ENCODE measurements around the gene QKI. TPM values are rescaled to one million over a fixed set of nuclear protein-coding genes. Genes with fewer than 3 reads are reported as not detected.

The QKI gene
- total RNA-seq, 1 donor from 2014 or later = 204 TPM

- H3K4me3 ChIP-seq (ENCODE audit: insufficient read depth, low read depth, low read length) = no peak overlapping the region
- peaks cover 100% of the 10 kb centered on the region for H3K79me2 ChIP-seq (ENCODE audit: insufficient read depth, low read length)
- H3K27ac ChIP-seq (ENCODE audit: low read depth, low read length) = peak overlapping the region; percentile 41
- no peaks in the 10 kb centered on the region for H3K27me3 ChIP-seq (ENCODE audit: insufficient read depth, low read length)
- H3K4me3 Mint-ChIP-seq (ENCODE audit: unreplicated experiment) = peak overlapping the region; percentile 85
- DNase-seq (ENCODE audit: low read depth) = no peak
- H3K4me1 ChIP-seq (ENCODE audit: insufficient read depth, low read length) = peaks cover 40% of the 10 kb centered on the region
- TF ChIP-seq CTCF (IDR thresholded peaks at IDR 0.05; ENCODE audit: insufficient read depth, low read depth, low read length) (no peak), EZH2 (IDR thresholded peaks at IDR 0.05; ENCODE audit: insufficient read depth, low read length) (no peak)
- H3K36me3 Mint-ChIP-seq (ENCODE audit: low read depth, unreplicated experiment) = no peaks in the 10 kb centered on the region
- peak; percentile 54 for FAIRE-seq
- H3K27me3 Mint-ChIP-seq (ENCODE audit: low read depth, unreplicated experiment) = no peaks in the 10 kb centered on the region
- no peaks in the 10 kb centered on the region for H3K9me3 ChIP-seq (ENCODE audit: insufficient read depth, low read depth, low read length)
- H3K4me1 Mint-ChIP-seq (ENCODE audit: low read depth, unreplicated experiment) = peaks cover 45% of the 10 kb centered on the region
- H3K4me2 ChIP-seq (ENCODE audit: low read length) = peak overlapping the region; percentile 86
- H3K9me3 Mint-ChIP-seq (ENCODE audit: unreplicated experiment) = no peaks in the 10 kb centered on the region
- peak overlapping the region; percentile 67 for H3K27ac Mint-ChIP-seq (ENCODE audit: unreplicated experiment)
- peak overlapping the region; percentile 79 for H3K9ac ChIP-seq (ENCODE audit: low read length)
- H4K20me1 ChIP-seq (ENCODE audit: insufficient read depth, low read length) = peaks cover 80% of the 10 kb centered on the region
- no peak overlapping the region for H2AFZ ChIP-seq (ENCODE audit: low read depth, low read length)
- H3K36me3 ChIP-seq (ENCODE audit: insufficient read depth, low read length) = no peaks in the 10 kb centered on the region
Observed at GRCh38 chr6:163420289-163420614, 5.7 kb downstream of the QKI start.

GRCh38 chr6:163422550-163422949 is 8.0 kb downstream of the QKI start:
- H3K9me3 ChIP-seq (ENCODE audit: insufficient read depth, low read depth, low read length) = no peaks in the 10 kb centered on the region
- no peaks in the 10 kb centered on the region for H3K27me3 ChIP-seq (ENCODE audit: insufficient read depth, low read length)
- FAIRE-seq = no peak
- Mint-ChIP-seq H3K9me3 (ENCODE audit: unreplicated experiment) (no peaks in the 10 kb centered on the region), H3K27me3 (ENCODE audit: low read depth, unreplicated experiment) (no peaks in the 10 kb centered on the region), H3K36me3 (ENCODE audit: low read depth, unreplicated experiment) (no peaks in the 10 kb centered on the region), H3K4me1 (ENCODE audit: low read depth, unreplicated experiment) (peaks cover 50% of the 10 kb centered on the region), H3K4me3 (ENCODE audit: unreplicated experiment) (no peak overlapping the region), H3K27ac (ENCODE audit: unreplicated experiment) (no peak overlapping the region)
- H3K4me1 ChIP-seq (ENCODE audit: insufficient read depth, low read length) = peaks cover 43% of the 10 kb centered on the region
- TF ChIP-seq EZH2 (IDR thresholded peaks at IDR 0.05; ENCODE audit: insufficient read depth, low read length) (no peak), CTCF (IDR thresholded peaks at IDR 0.05; ENCODE audit: insufficient read depth, low read depth, low read length) (no peak)
- H2AFZ ChIP-seq (ENCODE audit: low read depth, low read length) = no peak overlapping the region
- H3K79me2 ChIP-seq (ENCODE audit: insufficient read depth, low read length) = peaks cover 100% of the 10 kb centered on the region
- H3K27ac ChIP-seq (ENCODE audit: low read depth, low read length) = no peak overlapping the region
- no peaks in the 10 kb centered on the region for H3K36me3 ChIP-seq (ENCODE audit: insufficient read depth, low read length)
- H3K4me2 ChIP-seq (ENCODE audit: low read length) = peak overlapping the region; percentile 49
- no peak overlapping the region for H3K9ac ChIP-seq (ENCODE audit: low read length)
- H3K4me3 ChIP-seq (ENCODE audit: insufficient read depth, low read depth, low read length) = no peak overlapping the region
- peaks cover 95% of the 10 kb centered on the region for H4K20me1 ChIP-seq (ENCODE audit: insufficient read depth, low read length)
- no peak for DNase-seq (ENCODE audit: low read depth)

- FAIRE-seq (peak; percentile 50), DNase-seq (ENCODE audit: low read depth) (no peak)
- H3K9me3 ChIP-seq (ENCODE audit: insufficient read depth, low read depth, low read length) = no peaks in the 10 kb centered on the region
- peaks cover 97% of the 10 kb centered on the region for H4K20me1 ChIP-seq (ENCODE audit: insufficient read depth, low read length)
- H3K36me3 Mint-ChIP-seq (ENCODE audit: low read depth, unreplicated experiment) = no peaks in the 10 kb centered on the region
- H3K79me2 ChIP-seq (ENCODE audit: insufficient read depth, low read length) = peaks cover 100% of the 10 kb centered on the region
- no peak overlapping the region for H3K27ac ChIP-seq (ENCODE audit: low read depth, low read length)
- no peak overlapping the region for H3K9ac ChIP-seq (ENCODE audit: low read length)
- no peaks in the 10 kb centered on the region for H3K27me3 ChIP-seq (ENCODE audit: insufficient read depth, low read length)
- TF ChIP-seq CTCF (IDR thresholded peaks at IDR 0.05; ENCODE audit: insufficient read depth, low read depth, low read length) (no peak), EZH2 (IDR thresholded peaks at IDR 0.05; ENCODE audit: insufficient read depth, low read length) (no peak)
- H2AFZ ChIP-seq (ENCODE audit: low read depth, low read length) = no peak overlapping the region
- H3K9me3 Mint-ChIP-seq (ENCODE audit: unreplicated experiment) = no peaks in the 10 kb centered on the region
- no peaks in the 10 kb centered on the region for H3K27me3 Mint-ChIP-seq (ENCODE audit: low read depth, unreplicated experiment)
- no peak overlapping the region for H3K27ac Mint-ChIP-seq (ENCODE audit: unreplicated experiment)
- H3K4me3 Mint-ChIP-seq (ENCODE audit: unreplicated experiment) = no peak overlapping the region
- H3K4me3 ChIP-seq (ENCODE audit: insufficient read depth, low read depth, low read length) = peak overlapping the region; percentile 4
- no peaks in the 10 kb centered on the region for H3K36me3 ChIP-seq (ENCODE audit: insufficient read depth, low read length)
- peaks cover 45% of the 10 kb centered on the region for H3K4me1 ChIP-seq (ENCODE audit: insufficient read depth, low read length)
- peak overlapping the region; percentile 57 for H3K4me2 ChIP-seq (ENCODE audit: low read length)
- peaks cover 51% of the 10 kb centered on the region for H3K4me1 Mint-ChIP-seq (ENCODE audit: low read depth, unreplicated experiment)
Observed at GRCh38 chr6:163423696-163424095, 9.2 kb downstream of the QKI start.
